ENCODE results near the gene DAP.
"Not testable (repeated sequence)": the region's sequence is repeated elsewhere in the genome, so short reads cannot be mapped to it uniquely, and the experiment has no call there.

Gene DAP

GRCh38 chr5:10761185-10761932 is at the start of gene DAP:
Gene DAP (minus strand): TSS chr5:10761234. CDS start chr5:10761068, 166 bp downstream.
- no peak for FAIRE-seq

GRCh38 chr5:10808347-10809226 is 47.6 kb upstream of the DAP start:
- no peak for FAIRE-seq

- FAIRE-seq = no peak
These were observed 41.1 kb upstream of the DAP start for GRCh38 chr5:10801931-10802666.

- FAIRE-seq = no peak
These were observed 39.8 kb upstream of the DAP start for GRCh38 chr5:10800852-10801251.

GRCh38 chr5:10797261-10797660 is 36.2 kb upstream of the DAP start:
- FAIRE-seq = no peak

DNA sequence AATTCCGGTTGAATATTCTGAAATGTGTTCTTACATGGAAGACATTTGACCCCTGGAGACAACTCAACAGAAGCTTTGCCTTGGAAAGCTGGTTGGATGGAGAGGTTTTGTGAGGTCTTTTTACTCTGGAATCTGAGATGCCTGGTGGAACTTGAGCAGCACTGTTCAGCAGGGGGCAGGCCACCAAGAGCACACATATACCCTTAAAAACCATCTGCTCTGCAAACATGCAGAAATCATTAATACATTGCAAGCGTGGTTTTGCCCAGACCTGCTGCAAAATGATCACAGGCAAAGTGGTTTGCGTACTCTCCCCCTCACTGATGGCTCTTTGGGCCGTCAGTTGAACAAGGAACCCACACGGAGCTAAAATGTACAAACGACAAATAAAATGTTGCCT is 32.8 kb upstream of the DAP start:
- FAIRE-seq = no peak

DNA sequence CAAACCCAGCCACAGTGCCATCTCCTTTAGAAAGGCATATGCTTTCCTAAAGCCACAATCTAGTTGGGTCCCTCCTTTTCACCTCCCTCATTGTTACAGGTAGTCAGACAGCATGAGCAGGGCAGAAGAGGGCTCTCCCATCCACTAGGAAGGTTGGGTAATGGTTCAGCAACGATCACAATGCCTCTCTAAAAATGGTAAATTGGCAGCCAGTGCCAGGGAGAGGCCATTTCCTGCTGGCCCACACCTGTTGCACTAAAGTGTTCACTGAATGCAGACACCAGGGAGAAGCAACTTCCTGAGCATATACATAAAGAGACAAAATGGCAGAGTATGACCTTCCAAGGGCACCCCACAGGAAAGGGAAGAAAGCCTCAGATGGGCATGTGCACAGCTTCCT is 31.3 kb upstream of the DAP start:
- FAIRE-seq = no peak

DNA sequence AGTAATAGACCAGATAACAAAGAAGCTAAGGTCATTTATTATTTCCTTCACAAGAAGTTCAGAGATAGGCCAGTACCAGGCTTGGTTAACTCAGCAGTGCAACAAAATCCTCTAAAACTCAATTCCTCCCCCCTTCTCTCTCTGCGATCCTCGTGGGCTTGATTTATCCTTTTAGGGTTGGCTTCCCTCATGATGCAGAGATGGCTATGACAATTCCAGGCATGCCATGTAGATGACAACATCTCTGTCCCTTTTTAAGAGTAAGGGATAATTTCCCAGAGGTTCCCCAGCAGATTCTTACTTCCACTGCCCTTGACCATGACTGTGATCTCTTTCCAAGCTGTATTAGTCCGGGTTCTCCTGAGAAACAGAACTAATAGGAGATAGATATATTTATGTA is 28.7 kb upstream of the DAP start:
- FAIRE-seq = no peak

DNA sequence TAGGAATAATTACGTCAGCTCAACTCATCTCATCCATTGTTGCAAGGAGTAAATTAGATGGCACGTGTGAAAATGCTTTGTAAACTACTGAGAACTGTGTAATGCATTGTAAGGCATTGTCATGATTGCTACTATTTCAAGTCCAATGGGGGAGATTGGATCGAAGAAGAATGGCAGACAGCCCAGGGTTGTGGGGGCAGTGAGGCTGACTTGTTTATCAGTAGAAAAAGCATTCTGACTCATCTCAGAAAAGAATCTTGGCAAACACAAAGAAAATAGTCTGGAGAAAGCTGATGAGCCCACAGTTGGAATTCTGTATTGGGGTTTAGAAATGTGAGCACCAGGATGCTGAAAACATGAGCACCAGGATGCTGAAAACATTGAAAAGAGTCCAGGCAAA is 28.0 kb upstream of the DAP start:
- FAIRE-seq = no peak

DNA sequence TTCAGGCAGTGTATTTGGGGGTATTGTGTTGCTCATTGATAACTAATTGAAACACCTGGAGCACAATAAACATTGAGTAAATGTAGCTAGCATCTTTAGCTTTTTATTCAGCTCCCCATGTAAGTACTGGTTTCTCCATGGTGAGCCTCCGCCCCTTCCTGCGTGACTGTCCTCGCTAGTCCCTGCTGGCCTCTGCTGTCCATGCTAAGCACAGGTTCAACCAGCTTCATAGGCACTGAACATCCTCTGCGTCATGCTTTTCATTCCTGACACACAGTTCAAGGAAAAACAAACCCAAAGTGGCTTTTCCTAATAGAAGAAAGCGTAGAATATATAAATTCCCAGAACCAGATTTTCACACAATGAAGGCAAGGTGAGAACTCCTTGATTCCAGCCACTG is 27.3 kb upstream of the DAP start:
- FAIRE-seq = no peak

GRCh38 chr5:10786835-10787234 is 25.8 kb upstream of the DAP start:
- no peak for FAIRE-seq

DNA sequence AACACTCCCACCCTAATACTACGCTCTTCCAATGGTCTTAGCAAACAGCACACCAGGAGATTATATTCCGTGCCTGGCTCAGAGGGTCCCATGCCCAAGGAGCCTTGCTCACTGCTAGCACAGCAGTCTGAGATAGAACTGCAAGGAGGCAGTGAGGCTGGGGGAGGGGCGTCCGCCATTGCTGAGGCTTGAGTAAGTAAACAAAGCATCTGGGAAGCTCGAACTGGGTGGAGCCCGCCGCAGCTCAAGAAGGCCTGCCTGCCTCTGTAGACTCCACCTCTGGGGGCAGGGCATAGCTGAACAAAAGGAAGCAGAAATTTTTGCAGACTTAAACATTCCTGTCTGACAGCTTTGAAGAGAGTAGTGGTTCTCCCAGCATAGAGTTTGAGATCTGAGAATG is 19.2 kb upstream of the DAP start:
- FAIRE-seq = not testable (repeated sequence)

- FAIRE-seq = no peak
These were observed 18.6 kb upstream of the DAP start for GRCh38 chr5:10779592-10779991.

DNA sequence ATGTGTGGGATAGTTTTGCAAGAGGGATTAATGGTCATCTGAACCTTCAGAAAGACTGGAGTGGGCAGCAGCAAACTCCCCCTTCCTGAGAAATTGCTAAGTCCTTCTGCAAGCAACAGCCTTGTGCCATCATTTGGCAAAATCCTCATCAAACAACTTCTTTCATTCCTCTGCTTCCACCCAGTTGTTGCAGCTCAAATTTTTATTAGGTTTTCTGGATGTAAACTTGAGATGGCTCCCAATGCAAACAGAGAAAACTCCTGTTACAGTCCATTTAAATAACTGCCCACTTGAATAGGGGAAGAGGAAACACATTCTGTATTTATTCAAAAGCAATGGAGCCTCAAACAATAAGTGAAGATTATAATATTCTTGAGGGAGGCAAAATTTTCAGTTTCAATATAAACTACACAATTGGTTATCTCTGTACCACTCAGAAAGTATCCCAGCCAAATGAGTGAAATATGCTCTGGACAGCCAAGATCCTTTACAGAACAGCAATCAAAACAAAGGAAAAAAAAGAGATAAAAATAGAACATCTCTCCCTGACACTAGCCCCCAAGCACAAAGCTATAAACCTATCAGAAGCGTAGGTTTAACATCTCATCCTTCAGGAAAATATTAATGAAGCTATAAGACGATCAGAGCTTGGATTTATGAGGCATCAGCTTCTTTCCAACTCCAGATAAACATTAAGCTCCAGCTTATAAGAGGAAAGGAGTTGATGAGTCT is 17.3 kb upstream of the DAP start:
- no peak for FAIRE-seq

GRCh38 chr5:10775646-10776045 is 14.6 kb upstream of the DAP start:
- no peak for FAIRE-seq

DNA sequence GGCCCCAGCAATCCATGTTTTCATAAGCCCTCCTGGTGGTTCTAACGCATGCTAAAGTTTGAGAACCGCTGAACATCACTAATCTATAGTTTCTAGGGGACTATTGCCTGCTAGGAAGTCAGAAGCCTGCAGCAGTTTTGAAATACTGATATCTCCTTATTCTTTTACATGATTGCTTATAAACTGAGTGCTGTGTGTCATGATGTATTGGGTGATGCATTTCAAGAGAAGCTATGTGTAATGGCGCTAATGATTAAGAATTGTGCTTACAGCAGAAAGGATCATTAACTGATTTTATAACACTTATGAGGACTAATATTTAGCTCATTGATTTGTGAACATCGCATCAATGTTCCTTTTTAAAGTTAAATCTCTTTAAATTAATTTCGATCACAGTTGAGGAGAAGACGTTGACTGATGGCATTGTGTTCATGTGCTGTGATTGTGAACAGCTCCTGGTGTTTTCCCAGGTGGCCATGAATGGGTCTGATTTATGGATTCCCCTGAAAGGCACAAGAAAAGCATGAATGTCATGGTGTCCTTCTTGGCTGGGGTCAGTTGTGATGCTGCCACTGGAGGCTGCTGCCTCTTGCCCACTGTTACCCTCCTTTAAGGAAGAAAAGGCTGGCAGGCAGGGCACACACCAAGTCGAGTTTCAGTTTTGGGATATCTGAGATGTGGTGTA is 12.0 kb upstream of the DAP start:
- no peak for FAIRE-seq

DNA sequence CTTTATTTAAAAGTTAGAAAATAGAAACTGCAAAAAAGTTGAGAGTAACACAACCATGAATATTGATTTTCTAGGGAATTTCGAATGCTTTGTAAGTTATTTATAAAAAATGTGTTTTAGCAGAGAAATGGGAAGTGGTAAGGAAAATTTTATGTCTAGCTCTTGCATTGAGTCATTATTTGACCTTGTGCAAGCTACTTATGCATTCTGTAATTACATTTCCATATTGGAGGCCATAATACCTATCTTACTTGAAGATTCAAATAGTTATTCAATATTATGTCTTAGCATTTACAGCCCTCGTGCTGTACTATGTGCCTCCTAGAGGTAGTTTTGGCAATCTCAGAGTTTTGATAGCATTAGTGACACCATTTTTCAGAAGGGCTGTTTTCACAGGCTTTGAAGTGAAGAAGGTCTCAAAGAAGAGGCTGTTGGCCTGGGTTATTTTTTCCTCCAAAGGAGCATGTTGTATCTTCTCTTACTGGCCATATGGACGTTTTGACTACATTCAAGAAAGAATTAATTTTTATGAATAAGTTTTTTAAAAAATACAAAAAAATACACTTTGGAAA is 7.4 kb upstream of the DAP start:
- FAIRE-seq = no peak

GRCh38 chr5:10762776-10763500 is 1.9 kb upstream of the DAP start:
- FAIRE-seq = no peak

GRCh38 chr5:10761933-10762775 is 1.1 kb upstream of the DAP start:
- no peak for FAIRE-seq

GRCh38 chr5:10760921-10761184 is 181 bp downstream of the DAP start:
- FAIRE-seq = no peak

All from colon (tissue), 2 donors.